Fibroblast of skin of scalp (primary cell): ENCODE results near the gene ARRB2.
A peak's percentile ranks its signal among the peaks of the same experiment; 100 is the strongest.

Experiments used
- DNase-seq: peaks from one replicate; pipeline ENCODE4 v3.0.0-alpha.2; 2013

ARRB2 gene

DNA sequence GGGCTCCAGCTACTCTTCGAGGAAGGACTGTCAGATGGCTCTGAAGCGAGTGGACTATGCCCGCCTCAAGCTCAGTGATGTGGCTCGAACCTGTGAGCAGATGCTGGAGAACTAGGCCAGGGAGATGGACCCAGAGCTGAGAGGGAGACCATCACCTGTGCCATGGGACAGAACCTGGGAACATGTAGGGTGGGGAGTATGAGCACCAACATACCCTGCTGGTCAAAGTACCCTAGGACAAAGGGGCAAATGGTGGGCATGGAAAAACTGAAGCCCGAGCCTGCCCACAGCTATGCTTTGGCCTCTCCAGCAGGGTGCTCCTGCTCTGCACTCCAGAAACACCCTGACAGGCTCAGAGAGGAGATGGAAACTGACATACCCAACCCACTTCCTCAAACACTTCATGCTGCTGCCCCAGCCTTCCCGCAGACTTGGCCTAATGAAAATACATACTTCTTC lies 22.7 kb downstream of the ARRB2 start:
- no peak for DNase-seq

DNA sequence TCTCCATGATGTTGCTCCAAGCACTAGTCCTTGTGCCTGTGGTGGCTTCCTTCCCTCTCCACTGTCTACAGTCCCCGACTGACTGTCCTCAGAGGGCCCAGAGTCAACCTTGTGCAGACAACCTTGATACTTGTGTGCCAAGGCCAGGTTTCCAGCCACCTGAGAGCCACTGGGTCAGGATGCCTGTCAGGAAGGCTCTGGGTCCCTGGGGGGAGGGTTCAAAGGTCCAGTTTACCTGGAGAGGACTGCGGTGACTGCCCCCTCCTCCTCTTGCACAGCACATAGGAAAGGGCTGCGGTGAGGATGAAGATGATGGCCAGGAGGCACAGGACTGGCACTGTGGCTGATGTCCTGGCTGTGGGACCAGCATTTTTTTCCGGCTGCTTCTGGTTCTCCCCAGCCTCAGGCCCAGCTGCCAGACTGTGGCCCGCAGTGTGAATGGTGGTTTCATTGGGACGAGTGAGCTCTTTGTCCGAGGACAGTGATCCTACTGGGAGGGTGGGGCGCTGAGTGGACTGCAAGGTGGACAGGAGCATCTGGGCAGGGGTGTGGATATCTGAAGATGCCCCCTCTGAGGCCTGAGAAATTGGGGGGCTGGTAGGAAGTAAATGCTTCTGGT lies 24.5 kb downstream of the ARRB2 start:
- no peak for DNase-seq

DNA sequence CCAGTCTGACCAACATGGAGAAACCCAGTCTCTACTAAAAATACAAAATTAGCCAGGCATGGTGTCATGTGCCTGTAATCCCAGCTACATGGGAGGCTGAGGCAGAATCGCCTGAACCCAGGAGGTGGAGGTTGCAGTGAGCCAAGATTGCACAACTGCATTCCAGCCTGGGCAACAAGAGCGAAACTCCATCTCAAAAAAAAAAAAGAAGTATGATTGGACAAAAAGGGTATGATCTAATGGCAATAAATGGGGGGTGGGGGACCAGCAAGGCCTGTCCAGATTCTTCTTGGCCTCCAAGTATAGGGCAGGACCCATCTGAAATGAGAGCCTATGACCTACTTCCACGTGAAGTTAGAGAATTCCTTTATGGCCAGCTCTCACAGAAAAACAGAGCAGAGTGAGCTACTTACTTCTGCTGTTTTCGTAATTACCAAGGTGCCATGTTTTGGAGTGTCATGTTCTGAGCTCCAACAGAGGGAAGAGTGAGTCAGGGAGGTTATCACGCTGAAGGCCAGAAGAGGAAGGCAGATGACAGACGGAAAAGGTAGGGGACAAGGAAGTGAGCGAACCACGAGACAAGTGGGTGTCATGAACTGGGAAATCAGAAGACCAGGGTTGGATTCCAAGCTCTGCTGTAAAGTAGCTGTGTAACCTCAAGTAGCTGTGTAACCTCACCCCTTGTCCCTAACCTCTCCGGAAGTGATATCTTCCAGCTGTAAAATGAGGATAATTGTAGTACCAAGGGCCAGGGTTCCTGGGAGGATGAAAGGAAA lies 25.6 kb downstream of the ARRB2 start:
- DNase-seq: no peak

DNA sequence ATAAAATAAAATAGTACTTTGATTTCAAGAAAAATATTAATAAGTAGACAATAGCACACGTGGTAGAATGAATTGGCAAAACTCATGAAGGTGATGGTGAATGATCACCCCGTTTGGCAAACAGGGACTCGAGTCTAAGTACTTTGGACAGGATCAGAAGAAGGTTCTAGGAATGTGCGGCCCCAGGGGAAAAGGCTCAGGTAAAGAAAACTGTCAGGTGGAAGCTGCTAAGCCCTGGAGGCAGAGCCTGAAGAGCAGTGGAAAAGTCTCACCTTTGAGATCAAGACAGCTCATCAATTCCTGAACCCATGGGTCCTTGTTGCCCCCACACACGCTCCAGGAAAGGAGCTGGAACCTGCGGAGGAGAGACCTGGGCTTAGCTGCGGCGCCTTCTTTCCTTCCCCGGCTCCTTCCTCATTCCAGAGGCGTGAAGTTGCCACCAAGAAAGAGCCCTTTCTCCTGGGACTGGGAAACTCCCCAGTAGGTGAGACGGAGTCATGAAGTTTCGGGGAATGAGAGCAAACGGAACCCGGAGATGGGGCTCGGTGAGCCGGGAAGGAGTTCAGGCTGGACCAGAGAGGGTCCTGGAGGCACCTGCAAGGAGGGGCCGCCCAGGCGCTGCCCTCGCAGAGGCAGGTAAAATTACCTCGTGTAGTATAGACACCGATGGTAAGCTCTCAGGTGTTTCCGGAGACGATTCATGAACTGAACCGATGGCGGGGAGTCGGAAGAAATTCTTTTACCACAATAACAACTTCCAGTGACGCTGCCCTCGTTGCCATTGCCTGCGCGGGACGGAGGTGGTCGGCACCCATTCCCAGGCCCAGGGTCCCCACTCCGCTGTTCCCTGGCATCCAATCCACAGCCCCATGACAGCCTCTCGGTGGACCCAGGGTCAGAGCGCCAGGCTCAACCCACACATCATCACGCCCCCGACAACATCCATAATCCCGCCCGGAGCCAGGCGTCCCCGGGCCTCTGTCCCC lies 28.0 kb downstream of the ARRB2 start:
- DNase-seq: no peak

DNA sequence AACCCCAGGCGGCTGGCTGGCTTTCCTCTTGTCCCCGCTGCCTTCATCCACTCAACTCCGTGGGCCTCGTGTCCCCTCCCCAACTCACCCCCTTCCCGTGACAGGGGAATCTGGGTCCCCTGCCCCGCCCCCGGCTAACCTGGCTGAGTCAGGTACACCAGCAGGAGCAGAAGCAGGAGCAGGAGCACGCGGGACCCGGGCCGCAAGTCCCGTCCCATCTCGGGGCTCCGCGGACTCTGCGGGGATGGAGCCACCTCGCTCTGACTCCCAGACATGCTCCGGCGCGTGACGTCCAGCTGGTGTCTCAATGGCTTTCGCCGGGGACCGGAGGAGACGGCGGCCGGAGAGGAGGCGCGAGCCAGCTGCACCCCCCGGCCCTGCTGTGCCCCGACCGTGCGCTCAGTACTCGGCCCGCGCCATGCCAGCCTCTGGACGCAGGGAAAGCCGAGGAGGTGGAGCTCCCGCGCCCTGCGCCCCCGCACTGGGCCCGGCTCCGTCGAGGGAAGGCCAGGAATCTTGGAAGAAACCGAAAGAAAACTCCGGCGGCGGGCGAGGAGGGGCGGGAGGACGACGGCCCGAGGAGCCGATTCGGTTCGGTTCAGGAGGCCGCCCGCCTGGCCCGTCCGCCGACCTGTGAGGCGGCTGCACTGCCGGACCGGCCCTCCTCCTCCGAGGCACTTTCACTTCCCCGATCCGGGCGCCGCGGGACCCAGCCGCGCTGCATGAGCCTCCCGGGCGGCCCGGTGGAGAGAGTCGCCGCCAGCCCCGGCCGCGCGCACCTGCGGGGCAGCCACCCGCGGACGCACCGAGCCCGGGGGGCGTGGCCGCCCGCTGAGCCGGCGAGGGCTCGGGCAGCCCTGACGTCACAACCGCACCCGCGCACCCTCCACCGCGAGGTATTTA lies 28.9 kb downstream of the ARRB2 start, which contains the start of the genes CXCL16 and ZMYND15:
CXCL16 (minus strand) TSS at position 807 of the 903 bp plus-strand sequence; CDS start at position 218, 589 bp downstream.
ZMYND15 (plus strand) TSS at position 712 of the 903 bp plus-strand sequence. CDS start 716 bp downstream, outside the sequence.
- peak; percentile 27 for DNase-seq

DNA sequence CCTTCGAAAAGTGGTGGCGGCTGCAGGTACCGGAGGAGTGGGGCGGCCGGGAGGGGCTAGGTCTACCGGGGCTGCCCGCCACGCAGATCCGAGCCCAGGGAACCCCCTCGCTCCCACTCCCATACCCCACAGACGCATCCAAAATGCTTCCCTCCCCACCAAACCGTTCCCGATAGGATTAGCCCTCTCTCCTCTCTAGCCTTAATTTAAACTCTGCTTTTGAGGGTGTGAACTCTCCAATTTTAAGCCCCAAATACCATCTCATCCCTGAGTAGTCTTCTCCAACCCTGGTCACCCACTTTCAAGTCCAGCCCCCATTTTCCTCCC lies 29.6 kb downstream of the ARRB2 start:
- no peak for DNase-seq

DNA sequence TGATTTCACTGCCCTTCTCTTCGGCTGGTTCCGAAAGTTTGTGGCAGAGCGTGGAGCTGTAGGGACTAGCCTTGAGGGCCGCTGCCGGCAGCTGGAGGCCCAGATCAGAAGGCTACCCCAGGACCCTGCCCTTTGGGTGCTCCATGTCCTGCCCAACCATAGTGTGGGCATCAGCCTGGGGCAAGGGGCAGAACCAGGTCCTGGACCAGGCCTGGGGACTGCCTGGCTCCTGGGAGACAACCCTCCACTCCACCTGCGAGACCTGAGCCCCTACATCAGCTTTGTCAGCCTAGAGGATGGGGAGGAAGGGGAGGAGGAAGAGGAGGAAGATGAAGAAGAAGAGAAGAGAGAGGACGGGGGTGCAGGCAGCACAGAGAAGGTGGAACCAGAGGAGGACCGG lies 30.2 kb downstream of the ARRB2 start:
- DNase-seq: no peak

DNA sequence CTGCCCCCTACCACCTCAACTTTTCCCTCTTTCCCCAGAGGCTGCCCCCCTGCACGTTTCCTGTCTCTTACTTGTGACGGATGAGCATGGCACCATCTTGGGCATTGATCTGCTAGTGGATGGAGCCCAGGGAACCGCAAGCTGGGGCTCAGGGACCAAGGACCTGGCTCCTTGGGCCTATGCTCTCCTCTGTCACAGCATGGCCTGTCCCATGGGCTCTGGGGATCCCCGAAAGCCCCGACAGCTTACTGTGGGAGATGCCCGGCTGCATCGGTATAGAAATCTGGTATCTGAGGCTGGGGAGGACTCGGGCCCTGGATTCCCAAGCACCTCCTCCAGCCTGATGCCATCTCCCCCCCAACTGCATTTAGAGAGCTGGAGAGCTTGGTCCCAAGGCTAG lies 31.1 kb downstream of the ARRB2 start:
- DNase-seq: no peak

DNA sequence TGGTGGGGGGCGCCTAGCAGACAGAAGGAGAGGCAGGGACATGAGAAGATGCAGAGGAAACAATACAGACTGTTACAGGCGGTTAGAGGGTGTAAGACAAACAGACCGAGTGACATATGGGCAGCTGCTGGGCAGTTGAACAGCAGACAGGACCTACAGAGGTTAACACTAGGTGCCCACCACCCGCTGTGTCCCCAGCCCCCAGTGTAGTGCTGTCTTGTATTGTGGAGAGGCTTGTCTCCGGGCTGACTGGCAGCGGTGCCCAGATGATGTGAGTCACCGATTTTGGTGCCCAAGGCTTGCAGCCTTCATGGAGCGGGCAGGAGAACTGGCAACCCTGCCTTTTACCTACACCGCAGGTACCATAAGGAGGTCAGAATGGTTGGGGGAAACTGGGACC lies 31.7 kb downstream of the ARRB2 start:
- no peak for DNase-seq

DNA sequence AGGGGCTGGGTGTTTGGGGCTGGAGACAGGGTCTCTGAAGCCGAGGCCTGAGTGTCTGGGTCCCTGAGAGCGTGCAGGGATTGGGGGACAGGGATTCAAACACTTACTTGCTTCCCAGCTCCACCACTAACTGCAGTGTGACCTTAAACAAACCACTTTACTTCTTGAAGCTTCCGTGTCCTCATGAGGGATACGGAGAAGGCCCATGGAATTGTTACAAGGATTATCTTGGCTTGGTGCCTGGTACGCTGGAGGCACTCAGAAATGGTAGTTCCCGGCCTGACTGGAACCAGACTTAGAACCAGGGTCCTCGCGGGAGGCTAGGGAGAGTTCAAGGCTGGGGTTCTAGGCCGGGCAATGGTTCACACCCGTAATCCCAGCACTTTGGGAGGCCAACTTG lies 32.2 kb downstream of the ARRB2 start:
- DNase-seq: no peak

DNA sequence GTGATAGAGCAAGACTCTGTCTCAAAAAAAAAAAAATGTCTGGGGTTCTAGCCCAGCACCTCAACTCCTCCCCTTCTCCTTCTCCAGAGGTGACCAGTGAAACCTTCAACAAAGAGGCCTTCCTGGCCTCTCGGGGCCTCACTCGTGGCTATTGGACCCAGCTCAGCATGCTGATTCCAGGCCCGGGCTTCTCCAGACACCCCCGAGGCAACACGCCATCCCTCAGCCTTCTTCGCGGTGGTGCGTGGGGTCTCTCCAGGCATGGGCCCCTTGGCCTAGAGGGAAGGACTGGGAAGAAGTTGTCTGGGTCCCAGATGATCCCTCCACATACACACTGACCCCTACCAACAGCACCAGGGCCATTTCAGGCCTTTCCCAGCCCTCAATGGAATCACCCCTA lies 32.8 kb downstream of the ARRB2 start:
- no peak for DNase-seq

DNA sequence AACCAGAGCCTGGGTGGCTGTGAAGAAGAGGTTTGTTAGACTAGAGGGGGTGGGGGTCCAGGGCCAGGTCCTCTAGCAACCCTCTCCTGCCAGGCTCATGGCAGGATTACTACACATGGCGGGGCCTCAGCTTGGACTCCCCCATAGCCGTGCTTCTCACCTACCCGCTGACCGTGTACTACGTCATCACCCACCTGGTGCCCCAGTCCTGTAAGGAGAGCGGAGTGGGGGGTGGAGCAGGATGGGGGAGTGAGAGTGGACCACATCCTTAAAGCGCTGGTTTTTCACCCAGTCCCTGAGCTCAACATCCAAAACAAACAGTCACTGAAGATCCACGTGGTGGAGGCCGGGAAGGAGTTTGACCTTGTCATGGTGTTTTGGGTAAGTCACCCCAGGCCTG lies 33.5 kb downstream of the ARRB2 start:
- DNase-seq: no peak

DNA sequence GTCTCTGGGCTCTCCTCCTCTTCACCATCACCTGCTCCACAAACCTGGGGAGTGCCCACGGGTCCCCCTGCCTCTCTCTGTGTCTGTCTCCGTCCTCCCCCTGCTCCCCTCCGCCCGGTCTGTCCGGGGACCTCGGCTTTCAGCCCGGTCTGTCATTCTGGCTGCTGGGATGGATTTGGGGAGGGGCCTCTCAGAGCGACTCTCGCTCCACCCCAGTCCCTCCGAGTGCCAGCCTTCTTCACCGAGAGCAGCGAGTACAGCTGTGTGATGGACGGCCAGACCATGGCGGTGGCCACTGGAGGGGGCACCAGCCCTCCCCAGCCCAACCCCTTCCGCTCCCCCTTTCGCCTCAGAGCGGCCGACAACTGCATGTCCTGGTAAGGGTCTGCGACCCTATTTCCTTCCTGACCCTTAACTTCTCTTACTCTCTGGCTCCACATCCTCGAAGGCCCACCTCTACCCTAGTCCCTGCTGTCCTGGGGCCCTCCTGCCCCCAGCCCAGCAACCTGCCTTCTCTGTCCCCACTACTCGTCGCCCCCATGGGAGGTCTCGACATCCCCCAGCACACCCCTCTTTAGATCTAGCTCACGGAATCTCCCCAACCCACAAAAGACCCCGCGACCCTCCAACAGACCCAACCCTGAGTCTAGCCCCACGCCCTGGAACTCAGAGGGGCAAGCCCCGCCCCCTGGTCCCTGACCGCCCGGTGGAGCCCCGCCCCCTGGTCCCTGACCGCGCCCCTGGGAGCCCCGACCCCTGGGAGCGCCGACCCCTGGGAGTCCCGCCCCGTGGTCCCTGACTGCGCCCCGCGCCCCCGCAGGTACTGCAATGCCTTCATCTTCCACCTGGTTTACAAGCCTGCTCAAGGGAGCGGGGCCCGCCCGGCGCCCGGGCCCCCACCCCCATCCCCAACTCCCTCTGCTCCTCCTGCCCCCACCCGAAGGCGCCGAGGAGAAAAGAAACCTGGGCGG lies 34.9 kb downstream of the ARRB2 start:
- no peak for DNase-seq

DNA sequence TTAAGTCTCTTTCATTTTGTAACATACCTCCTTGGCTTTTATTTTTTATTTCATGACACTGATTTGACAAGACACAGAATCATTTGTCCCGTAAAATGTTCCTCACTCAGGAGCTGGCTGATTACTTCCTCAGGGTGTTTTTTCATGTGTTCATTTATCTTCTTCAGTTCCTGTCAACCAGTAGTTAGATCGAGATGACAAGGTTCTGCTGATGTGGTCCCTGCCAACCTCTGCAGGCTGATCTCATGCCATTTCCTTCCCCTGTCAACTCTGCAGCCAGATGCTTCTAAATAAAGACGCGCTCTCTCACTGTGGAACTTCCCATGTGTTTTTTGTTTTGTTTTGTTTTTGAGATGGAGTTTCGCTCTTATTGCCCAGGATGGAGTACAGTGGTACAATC lies 37.4 kb downstream of the ARRB2 start:
- no peak for DNase-seq

DNA sequence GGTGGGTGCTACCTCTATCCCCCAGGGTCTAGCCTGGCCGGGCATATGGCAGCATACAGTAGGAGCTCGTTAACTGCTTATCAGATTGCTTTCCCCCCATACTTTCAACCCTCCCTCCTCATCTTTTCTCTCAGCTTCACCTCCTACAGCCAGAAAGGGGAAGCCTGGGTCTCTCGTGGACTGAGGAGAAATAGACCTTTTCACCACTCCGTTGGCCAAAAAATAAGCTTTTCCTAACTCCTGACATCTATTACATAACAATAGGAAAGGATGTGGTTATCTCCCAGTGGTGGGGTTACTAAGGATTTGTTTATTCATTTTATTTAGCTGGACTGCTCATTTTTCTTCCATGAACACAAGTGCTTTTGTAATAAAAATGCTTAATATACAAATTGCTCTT lies 38.3 kb downstream of the ARRB2 start:
- DNase-seq: no peak

DNA sequence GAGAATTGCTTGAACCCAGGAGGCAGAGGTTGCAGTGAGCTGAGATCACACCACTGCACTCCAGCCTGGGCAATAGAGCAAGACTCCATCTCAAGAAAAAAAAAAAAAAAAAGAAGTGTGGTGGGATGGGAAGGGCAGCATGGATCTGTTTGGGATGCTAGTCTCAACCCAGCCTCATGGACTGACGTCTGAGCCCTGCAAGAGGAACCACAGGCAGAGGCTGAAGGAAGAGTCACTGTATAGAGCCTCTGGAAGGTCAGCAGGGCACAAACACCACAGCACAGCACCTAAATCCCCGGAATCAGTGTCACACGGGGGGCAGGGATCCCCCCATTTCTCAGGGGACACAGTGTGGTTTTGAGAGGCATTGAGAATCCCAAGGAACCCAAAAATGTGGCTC lies 40.2 kb downstream of the ARRB2 start:
- DNase-seq: no peak

DNA sequence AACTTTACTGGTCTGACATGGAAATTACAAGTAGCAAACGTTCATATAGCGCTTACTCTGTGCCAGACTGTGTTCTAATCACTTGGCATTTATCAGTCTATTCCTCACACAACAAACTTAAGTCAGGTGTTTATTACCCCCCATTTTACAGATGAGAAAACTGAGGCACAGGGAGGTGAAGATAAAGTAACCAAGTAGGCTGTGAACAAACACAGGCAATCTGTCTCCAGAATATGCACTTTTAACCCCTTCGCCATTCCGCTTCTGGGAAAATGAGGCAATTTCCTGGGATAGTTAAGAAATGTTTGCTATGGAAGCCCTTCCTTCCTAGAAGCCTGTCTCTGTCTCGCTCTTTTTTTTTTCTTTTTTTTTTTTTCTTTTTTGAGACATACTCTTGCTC lies 41.5 kb downstream of the ARRB2 start:
- no peak for DNase-seq

DNA sequence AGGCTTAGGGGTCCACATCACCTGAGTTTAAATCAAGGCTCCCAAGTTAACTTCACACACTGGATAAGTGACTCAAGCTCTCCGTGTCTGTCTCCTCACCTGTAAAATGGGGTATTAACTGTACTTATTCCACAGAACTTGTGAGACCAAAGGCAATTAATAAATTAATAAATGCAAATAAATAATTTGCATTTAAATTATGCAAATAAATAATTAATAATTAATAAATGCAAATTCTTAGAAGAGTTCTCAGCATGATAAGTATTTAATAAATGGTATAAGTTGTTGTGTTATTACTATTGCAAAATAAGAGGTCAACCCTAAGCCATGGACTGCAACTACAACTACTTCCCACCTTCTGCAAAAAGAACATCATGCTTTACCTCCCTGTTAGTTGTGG lies 43.0 kb downstream of the ARRB2 start:
- no peak for DNase-seq

DNA sequence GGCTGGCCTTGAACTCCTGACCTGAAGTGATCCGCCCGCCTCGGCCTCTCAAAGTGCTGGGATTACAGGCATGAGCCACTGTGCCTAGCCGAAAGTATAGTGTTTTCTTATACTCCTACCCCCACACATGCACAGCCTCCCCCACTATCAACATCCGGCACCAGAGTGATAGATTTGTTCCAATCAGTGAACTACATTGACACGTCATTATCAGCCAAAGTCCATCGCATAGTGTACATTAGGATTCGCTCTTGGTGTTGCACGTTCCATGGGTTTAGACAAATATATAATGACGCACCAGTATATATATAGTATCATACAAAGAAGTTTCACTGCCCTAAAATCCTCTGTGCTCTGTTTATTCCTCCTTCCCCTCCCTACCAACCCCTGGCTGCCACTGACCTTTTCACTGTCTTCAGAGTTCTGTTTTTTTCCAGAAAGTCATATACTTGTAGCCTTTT lies 49.4 kb downstream of the ARRB2 start:
- no peak for DNase-seq

DNA sequence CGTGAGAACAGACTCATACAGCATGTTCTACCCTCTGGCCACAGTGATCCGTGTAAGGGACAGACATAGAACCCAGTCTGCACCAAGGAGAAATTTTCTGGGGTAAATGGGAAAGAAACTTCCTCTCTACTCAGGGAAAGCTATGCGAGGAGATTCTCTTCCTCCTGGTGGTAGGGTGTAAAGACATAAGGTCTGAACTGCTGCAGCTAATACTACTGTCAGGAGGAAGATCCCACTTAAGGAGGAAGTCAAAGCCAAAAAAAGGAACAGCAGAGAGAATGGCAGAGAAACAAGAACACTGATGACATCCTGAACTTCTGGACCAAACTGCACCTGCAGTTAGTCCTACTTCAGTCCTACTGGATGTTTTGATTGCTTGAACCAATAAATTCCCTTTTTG lies 54.2 kb downstream of the ARRB2 start:
- DNase-seq: no peak

DNA sequence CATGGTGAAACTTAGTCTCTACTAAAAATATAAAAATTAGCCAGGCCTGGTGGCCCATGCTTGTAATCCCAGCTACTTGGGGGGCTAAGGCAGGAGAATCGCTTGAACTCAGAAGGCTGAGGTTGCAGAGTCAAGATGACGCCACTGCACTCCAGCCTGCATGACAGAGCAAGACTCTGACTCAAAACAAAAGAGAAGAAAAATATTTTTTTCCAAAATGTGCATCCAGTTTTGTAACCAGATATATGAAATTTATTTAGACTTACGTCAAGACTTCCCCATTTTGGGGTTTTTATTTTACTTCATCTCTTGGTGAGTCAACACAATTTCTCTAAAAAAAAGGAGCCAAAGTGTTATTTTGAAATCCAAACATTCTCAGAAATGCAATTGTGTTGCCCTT lies 55.8 kb downstream of the ARRB2 start:
- no peak for DNase-seq
